Keratinocyte (primary cell): ENCODE data around the gene ITGB2. TPM values are rescaled to one million over a fixed set of nuclear protein-coding genes. Genes with fewer than 3 reads are reported as not detected.

Source experiments
- DNase-seq: peaks from one replicate; pipeline ENCODE4 v3.0.0-alpha.2; 2011; ENCODE audit warnings: low read depth, missing footprints, low spot score
- FAIRE-seq: peaks from 2 replicates; lab custom pipeline; 2011; peaks lifted over from hg19 to GRCh38; lab: Jason Lieb, UNC
- H2AFZ ChIP-seq: 2 replicates; pipeline ENCODE4 v1.6.0; 2012; ENCODE audit warnings: low read length, control low read depth, inconsistent platforms; ENCODE audit not compliant: control insufficient read depth
- H3K27ac ChIP-seq: 2 replicates; pipeline ENCODE4 v1.5.1; 2011; ENCODE audit warnings: low read length; ENCODE audit not compliant: control insufficient read depth, insufficient read depth
- H3K27me3 ChIP-seq: 3 replicates; pipeline ENCODE4 v1.6.0; 2011; ENCODE audit warnings: low read length; ENCODE audit not compliant: control insufficient read depth, insufficient read depth; ENCODE audit errors: extremely low read depth
- H3K36me3 ChIP-seq, 2 experiments: 2 replicates in 1 of 2; 3 replicates in 1 of 2; pipeline ENCODE4 v1.5.1; 2011; ENCODE audit warnings: low read length in 2 of 2, mild to moderate bottlenecking in 1 of 2; ENCODE audit not compliant: control insufficient read depth in 2 of 2, insufficient read depth in 2 of 2; ENCODE audit errors: extremely low read depth in 1 of 2
- H3K4me1 ChIP-seq: 3 replicates; pipeline ENCODE4 v1.5.1; 2011; ENCODE audit warnings: low read length; ENCODE audit not compliant: control insufficient read depth, insufficient read depth; ENCODE audit errors: extremely low read depth
- H3K4me2 ChIP-seq: 3 replicates; pipeline ENCODE4 v1.6.0; 2011; ENCODE audit warnings: low read depth, low read length; ENCODE audit not compliant: control insufficient read depth, insufficient read depth; ENCODE audit errors: extremely low read depth
- H3K4me3 ChIP-seq, 3 experiments: fragments of 200-600 bp in 1 of 3; sonication (generic) in 1 of 3; 2 replicates in 2 of 3; 3 replicates in 1 of 3; pipeline ENCODE4 v1.5.1; 2011 to 2016; ENCODE audit warnings: low read length in 3 of 3, mild to moderate bottlenecking in 3 of 3, control low read depth in 2 of 3, inconsistent platforms in 1 of 3, low read depth in 1 of 3, mixed read lengths in 1 of 3, mixed run types in 1 of 3, moderate library complexity in 1 of 3; ENCODE audit not compliant: control insufficient read depth in 2 of 3, insufficient read depth in 2 of 3; ENCODE audit errors: extremely low read depth in 1 of 3
- H3K79me2 ChIP-seq: 2 replicates; pipeline ENCODE4 v1.6.0; 2012; ENCODE audit warnings: low read length; ENCODE audit not compliant: control insufficient read depth, insufficient read depth
- H3K9ac ChIP-seq: 3 replicates; pipeline ENCODE4 v1.6.0; 2011; ENCODE audit warnings: low read length; ENCODE audit not compliant: control insufficient read depth, insufficient read depth; ENCODE audit errors: extremely low read depth
- H3K9me1 ChIP-seq: 3 replicates; pipeline ENCODE4 v1.6.0; 2011; ENCODE audit warnings: low read length; ENCODE audit not compliant: control insufficient read depth, insufficient read depth; ENCODE audit errors: extremely low read depth
- H3K9me3 ChIP-seq: 2 replicates; pipeline ENCODE4 v1.5.1; 2012; ENCODE audit warnings: low read depth, low read length; ENCODE audit not compliant: control insufficient read depth
- H4K20me1 ChIP-seq: 3 replicates; pipeline ENCODE4 v1.6.0; 2011; ENCODE audit warnings: low read length; ENCODE audit not compliant: control insufficient read depth, insufficient read depth; ENCODE audit errors: extremely low read depth
- EZH2 ChIP-seq: IDR thresholded peaks from one replicate; pipeline ENCODE4 v1.6.1; 2012; ENCODE audit warnings: inconsistent platforms, mild to moderate bottlenecking, low read length, moderate library complexity
- dilution Hi-C: fragments of 300-500 bp; cut with MboI; formaldehyde crosslinking; loops from one replicate; pipeline ENCODE4 v1.7.0; 2020; ENCODE audit warnings: low sequenced_read_pairs; ENCODE audit not compliant: extremely low pct_ligation_motif_present
- polyA plus RNA-seq, 5 experiments: library from polyadenylated mRNA; depleted of rRNA in 3 of 5; stranded (reverse) in 3 of 5; stranded (forward) in 1 of 5; unstranded in 1 of 5; fragments of >200 nt; gene quantifications; 1 replicate in 1 of 5; 2 replicates in 3 of 5; 3 replicates in 1 of 5; pipeline versions ENCODE4 v1.2.1 to v1.2.3, GENCODE V29; 2011 to 2012; ENCODE audit warnings: missing spikeins in 2 of 5, low read depth in 1 of 5, low replicate concordance in 1 of 5
- TF ChIP-seq, protein P1 (sequence below), 3 experiments: IDR thresholded peaks in 1 of 3; conservative IDR thresholded peaks in 1 of 3; optimal IDR thresholded peaks in 1 of 3; 2 replicates in 2 of 3; 3 replicates in 1 of 3; pipeline versions ENCODE3 to v1.5.1; 2011; ENCODE audit warnings: low read length in 3 of 3, mild to moderate bottlenecking in 3 of 3, moderate library complexity in 2 of 3, control low read depth in 1 of 3, inconsistent platforms in 1 of 3; ENCODE audit not compliant: insufficient read depth in 2 of 3; ENCODE audit errors: extremely low read depth in 1 of 3

ITGB2 gene
- polyA plus RNA-seq, 1 donor (not counting 4 experiments of a cell fraction or from before 2014, with no cell fraction given): 0.55 TPM

GRCh38 chr21:44889625-44890337, 30.9 kb downstream of the ITGB2 start:
- FAIRE-seq: no peak
- TF ChIP-seq EZH2: no peak
- TF ChIP-seq, protein P1, sequence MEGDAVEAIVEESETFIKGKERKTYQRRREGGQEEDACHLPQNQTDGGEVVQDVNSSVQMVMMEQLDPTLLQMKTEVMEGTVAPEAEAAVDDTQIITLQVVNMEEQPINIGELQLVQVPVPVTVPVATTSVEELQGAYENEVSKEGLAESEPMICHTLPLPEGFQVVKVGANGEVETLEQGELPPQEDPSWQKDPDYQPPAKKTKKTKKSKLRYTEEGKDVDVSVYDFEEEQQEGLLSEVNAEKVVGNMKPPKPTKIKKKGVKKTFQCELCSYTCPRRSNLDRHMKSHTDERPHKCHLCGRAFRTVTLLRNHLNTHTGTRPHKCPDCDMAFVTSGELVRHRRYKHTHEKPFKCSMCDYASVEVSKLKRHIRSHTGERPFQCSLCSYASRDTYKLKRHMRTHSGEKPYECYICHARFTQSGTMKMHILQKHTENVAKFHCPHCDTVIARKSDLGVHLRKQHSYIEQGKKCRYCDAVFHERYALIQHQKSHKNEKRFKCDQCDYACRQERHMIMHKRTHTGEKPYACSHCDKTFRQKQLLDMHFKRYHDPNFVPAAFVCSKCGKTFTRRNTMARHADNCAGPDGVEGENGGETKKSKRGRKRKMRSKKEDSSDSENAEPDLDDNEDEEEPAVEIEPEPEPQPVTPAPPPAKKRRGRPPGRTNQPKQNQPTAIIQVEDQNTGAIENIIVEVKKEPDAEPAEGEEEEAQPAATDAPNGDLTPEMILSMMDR (optimal IDR thresholded peaks at IDR 0.05 in 1 of 3, IDR thresholded peaks at IDR 0.05 in 1 of 3, conservative IDR thresholded peaks at IDR 0.05 in 1 of 3; ENCODE audit: extremely low read depth in 1 of 3, insufficient read depth in 2 of 3, low read length in 3 of 3): no peak
- DNase-seq: no peak
- no peaks in the 10 kb centered on the region for H3K9me1 ChIP-seq
- no peaks in the 10 kb centered on the region for H3K9me3 ChIP-seq
- H4K20me1 ChIP-seq: no peaks in the 10 kb centered on the region
- dilution Hi-C loops: no loop called here
- no peak overlapping the region for H3K9ac ChIP-seq
- no peak overlapping the region for H3K27ac ChIP-seq
- H3K36me3 ChIP-seq: no peaks in the 10 kb centered on the region
- no peak overlapping the region for H3K4me2 ChIP-seq
- H3K79me2 ChIP-seq: no peaks in the 10 kb centered on the region
- no peak overlapping the region for H3K4me3 ChIP-seq
- peaks cover 83% of the 10 kb centered on the region for H3K27me3 ChIP-seq
- H2AFZ ChIP-seq: no peak overlapping the region
- peaks cover 12% of the 10 kb centered on the region for H3K4me1 ChIP-seq

DNA sequence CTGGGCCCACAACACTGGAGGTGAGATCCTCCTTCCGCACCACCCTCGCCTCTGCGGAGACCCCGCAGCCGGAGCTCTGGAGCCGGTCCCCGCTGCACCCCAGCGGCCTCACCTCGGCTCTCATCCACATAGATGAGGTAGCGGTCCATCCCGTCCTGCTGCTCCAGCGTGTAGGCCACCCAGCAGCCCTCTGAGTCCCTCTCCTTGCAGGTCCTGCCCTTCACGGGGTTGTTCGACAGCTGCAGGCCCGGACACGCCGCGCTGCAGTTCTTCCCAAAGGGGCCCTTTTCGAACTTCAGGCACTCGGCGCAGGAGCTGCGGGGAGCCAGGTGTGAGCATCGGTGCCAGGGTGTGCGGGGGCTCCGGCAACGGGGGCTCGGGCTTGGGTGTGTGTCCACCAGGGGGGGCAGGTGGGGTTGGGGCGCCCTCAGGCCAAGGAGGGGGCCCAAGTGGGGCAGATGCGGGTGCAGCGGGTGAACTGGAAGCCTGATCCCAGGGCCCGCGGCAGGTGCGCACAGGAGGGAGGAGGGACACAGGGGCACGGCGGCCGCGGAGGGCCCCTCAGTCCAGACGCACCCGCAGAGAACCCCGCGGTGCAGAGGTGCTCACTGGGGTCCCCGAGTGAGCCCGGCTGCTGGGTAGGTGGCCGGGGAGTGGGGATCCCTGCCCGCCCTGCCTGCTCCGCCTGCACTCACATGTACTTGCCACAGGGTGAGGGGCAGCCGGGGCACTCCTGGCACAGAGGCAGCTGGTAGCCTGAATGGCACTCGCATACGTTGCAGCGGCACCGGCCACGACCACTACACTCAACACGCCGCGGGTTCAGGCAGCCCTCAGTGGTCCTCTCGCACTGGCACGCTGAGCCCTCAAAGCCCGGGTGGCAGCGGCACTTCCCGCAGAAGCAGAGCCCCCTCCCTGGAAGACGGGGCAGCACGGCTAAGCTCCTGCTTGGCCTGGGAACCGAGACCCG, 31.8 kb downstream of the ITGB2 start:
- Histone ChIP-seq H3K27me3 (peaks cover 79% of the 10 kb centered on the region), H3K36me3 (no peaks in the 10 kb centered on the region), H3K9me3 (no peaks in the 10 kb centered on the region), H4K20me1 (no peaks in the 10 kb centered on the region), H3K27ac (no peak overlapping the region), H3K9ac (no peak overlapping the region), H3K4me3 (no peak overlapping the region), H3K9me1 (no peaks in the 10 kb centered on the region), H3K4me2 (no peak overlapping the region), H3K4me1 (peaks cover 12% of the 10 kb centered on the region), H2AFZ (no peak overlapping the region), H3K79me2 (no peaks in the 10 kb centered on the region)
- TF ChIP-seq, protein P1 (optimal IDR thresholded peaks at IDR 0.05 in 1 of 3, IDR thresholded peaks at IDR 0.05 in 1 of 3, conservative IDR thresholded peaks at IDR 0.05 in 1 of 3; ENCODE audit: extremely low read depth in 1 of 3, insufficient read depth in 2 of 3, low read length in 3 of 3): no peak
- no peak for TF ChIP-seq EZH2
- DNase-seq: no peak
- dilution Hi-C loops: no loop called here
- FAIRE-seq: no peak
